Endothelial cell of umbilical vein (primary cell): ENCODE data around the gene TAP2. TPM values are rescaled to one million over a fixed set of nuclear protein-coding genes. Genes with fewer than 3 reads are reported as not detected.

Source experiments
- BruUV-seq: library from RNA; stranded (reverse); fragments of 400-500 nt; replicated peaks from 2 replicates; lab custom pipeline; 2021; lab: Mats Ljungman, UMichigan
- CTCF ChIA-PET: fragments of 300-600, 350-600 bp; sonication (Branson Sonifier 250); formaldehyde crosslinking; loops from one replicate; lab custom pipeline; 2021; ENCODE audit warnings: antibody characterized with exemption, inconsistent platforms; lab: Charles Lee
- POLR2A ChIA-PET: fragments of 300-600, 350-600 bp; sonication (Branson Sonifier 250); formaldehyde crosslinking; loops from one replicate; lab custom pipeline; 2021; ENCODE audit warnings: antibody characterized with exemption, inconsistent platforms; lab: Charles Lee
- DNase-seq: peaks from one replicate; pipeline ENCODE4 v3.0.0-alpha.2; 2011; ENCODE audit warnings: low read depth, low spot score
- FAIRE-seq: peaks from 2 replicates; lab custom pipeline; 2011; peaks lifted over from hg19 to GRCh38; lab: Jason Lieb, UNC
- H2AFZ ChIP-seq: 2 replicates; pipeline ENCODE4 v1.6.0; 2012; ENCODE audit warnings: low read depth, low read length, control low read depth, inconsistent platforms
- H3K27ac ChIP-seq: 2 replicates; pipeline ENCODE4 v1.5.1; 2011; ENCODE audit warnings: low read depth, mild to moderate bottlenecking, control low read depth, low read length, moderate library complexity; ENCODE audit not compliant: insufficient read depth
- H3K27me3 ChIP-seq, 2 experiments: 2 replicates each; pipeline versions ENCODE4 v1.6.0 to v1.6.1; 2011; ENCODE audit warnings: low read length in 2 of 2, mixed read lengths in 1 of 2; ENCODE audit not compliant: control insufficient read depth in 2 of 2, insufficient read depth in 2 of 2
- H3K36me3 ChIP-seq, 2 experiments: 2 replicates in 1 of 2; 3 replicates in 1 of 2; pipeline ENCODE4 v1.5.1; 2011; ENCODE audit warnings: low read length in 2 of 2, mild to moderate bottlenecking in 1 of 2, moderate library complexity in 1 of 2; ENCODE audit not compliant: control insufficient read depth in 2 of 2, insufficient read depth in 2 of 2; ENCODE audit errors: extremely low read depth in 1 of 2
- H3K4me1 ChIP-seq: 3 replicates; pipeline ENCODE4 v1.5.1; 2011; ENCODE audit warnings: mild to moderate bottlenecking, low read length; ENCODE audit not compliant: control insufficient read depth, insufficient read depth; ENCODE audit errors: extremely low read depth
- H3K4me2 ChIP-seq: 2 replicates; pipeline ENCODE4 v1.6.1; 2011; ENCODE audit warnings: low read length, control low read depth, mixed read lengths; ENCODE audit not compliant: insufficient read depth
- H3K4me3 ChIP-seq, 3 experiments: fragments of 200-600 bp in 1 of 3; sonication (generic), shearing (Covaris generic) in 1 of 3; replicated peaks in 1 of 3; 2 replicates each; pipeline ENCODE4 v1.5.1; 2011 to 2016; ENCODE audit warnings: control low read depth in 3 of 3, low read length in 3 of 3, mild to moderate bottlenecking in 2 of 3, inconsistent platforms in 1 of 3, low read depth in 1 of 3, moderate library complexity in 1 of 3; ENCODE audit not compliant: insufficient read depth in 1 of 3
- H3K79me2 ChIP-seq: 2 replicates; pipeline ENCODE4 v1.6.0; 2012; ENCODE audit warnings: low read length, inconsistent platforms; ENCODE audit not compliant: control insufficient read depth, insufficient read depth
- H3K9ac ChIP-seq: replicated peaks from 2 replicates; pipeline ENCODE3; 2011; ENCODE audit warnings: low read length, control low read depth; ENCODE audit not compliant: insufficient read depth; ENCODE audit errors: extremely low read depth
- H3K9me1 ChIP-seq: replicated peaks from 3 replicates; pipeline ENCODE4 v1.6.0; 2011; ENCODE audit warnings: mild to moderate bottlenecking, low read length; ENCODE audit not compliant: control insufficient read depth, insufficient read depth; ENCODE audit errors: extremely low read depth
- H3K9me3 ChIP-seq: replicated peaks from 2 replicates; pipeline ENCODE4 v1.5.1; 2012; ENCODE audit warnings: low read length, inconsistent platforms; ENCODE audit not compliant: control insufficient read depth, insufficient read depth
- H4K20me1 ChIP-seq: replicated peaks from 2 replicates; pipeline ENCODE3; 2011; ENCODE audit warnings: mild to moderate bottlenecking, low read length; ENCODE audit not compliant: control insufficient read depth, insufficient read depth; ENCODE audit errors: extremely low read depth
- CTCF ChIP-seq, 2 donors: IDR thresholded peaks; 1 replicate in 1 of 2; 2 replicates in 1 of 2; pipeline ENCODE4 v1.5.1; 2011; ENCODE audit warnings: low read length in 2 of 2, mild to moderate bottlenecking in 2 of 2, moderate library complexity in 2 of 2, control low read depth in 1 of 2, inconsistent platforms in 1 of 2, low read depth in 1 of 2; ENCODE audit not compliant: insufficient read depth in 1 of 2; ENCODE audit errors: extremely low read depth in 1 of 2
- EZH2 ChIP-seq: IDR thresholded peaks from 2 replicates; pipeline ENCODE4 v1.6.1; 2012; ENCODE audit warnings: borderline replicate concordance, low read depth, mild to moderate bottlenecking, moderate library complexity, low read length, inconsistent platforms; ENCODE audit not compliant: severe bottlenecking
- FOS ChIP-seq: IDR thresholded peaks from 2 replicates; pipeline ENCODE4 v1.6.1; 2011; ENCODE audit warnings: mild to moderate bottlenecking, low read length, moderate library complexity, borderline replicate concordance; ENCODE audit not compliant: insufficient read depth
- GATA2 ChIP-seq: IDR thresholded peaks from 2 replicates; pipeline ENCODE4 v1.7.0; 2011; ENCODE audit warnings: low read depth, mild to moderate bottlenecking, moderate library complexity, mixed read lengths, low read length; ENCODE audit not compliant: insufficient read length, insufficient read depth
- JUN ChIP-seq: IDR thresholded peaks from 2 replicates; pipeline ENCODE4 v1.6.1; 2011; ENCODE audit warnings: borderline replicate concordance, low read depth; ENCODE audit not compliant: insufficient read length, insufficient read depth
- MYC ChIP-seq: IDR thresholded peaks from one replicate; pipeline ENCODE4 v1.6.1; 2011; ENCODE audit warnings: mild to moderate bottlenecking, low read depth, low read length
- POLR2A ChIP-seq: IDR thresholded peaks from 2 replicates; pipeline ENCODE4 v1.6.1; 2012; ENCODE audit warnings: low read depth, mild to moderate bottlenecking, control low read depth, low read length
- POLR2AphosphoS5 ChIP-seq: IDR thresholded peaks from 2 replicates; pipeline ENCODE4 v1.6.1; 2012; ENCODE audit warnings: low read depth, mild to moderate bottlenecking, control low read depth, low read length, moderate library complexity; ENCODE audit not compliant: insufficient read depth
- dilution Hi-C: fragments of 300-500 bp; cut with MboI; formaldehyde crosslinking; loops from one replicate; pipeline ENCODE4 v1.15.0; 2019; ENCODE audit warnings: low sequenced_read_pairs; ENCODE audit not compliant: extremely low pct_ligation_motif_present
- intact Hi-C: fragments of 100-400 bp; cut with micrococcal nuclease; formaldehyde crosslinking; loops from one replicate; pipeline ENCODE4 v1.10.0; 2022
- polyA plus RNA-seq, 4 experiments: library from polyadenylated mRNA; depleted of rRNA in 3 of 4; stranded (reverse) in 3 of 4; unstranded in 1 of 4; fragments of >200 nt; gene quantifications; 2 replicates each; pipeline versions ENCODE4 v1.2.1 to v1.2.3, GENCODE V29; 2011 to 2012; ENCODE audit warnings: missing spikeins in 1 of 4
- total RNA-seq: library from RNA; stranded (reverse); gene quantifications from 2 replicates; pipeline ENCODE4 v1.2.3, GENCODE V29; 2021
- TF ChIP-seq, protein P1 (sequence below): IDR thresholded peaks from 2 replicates; pipeline ENCODE4 v1.6.1; 2011; ENCODE audit not compliant: insufficient read depth, insufficient read length

Gene TAP2
- total and polyA plus RNA-seq, 2 donors (not counting 3 experiments of a cell fraction or from before 2014, with no cell fraction given): 18.4 to 57.8 TPM

- H3K9me1 ChIP-seq: no peaks in the 10 kb centered on the region
- peaks cover 2 to 17% of the 10 kb centered on the region in 2 experiments for H3K27me3 ChIP-seq
- no peak overlapping the region for H3K4me2 ChIP-seq
- CTCF ChIA-PET: interaction anchor here (1.0 to 8.1 kb wide), 7 partner anchors 10 to 126 kb away, joined by 3 to 274 read pairs (median 5); partner anchors contain the start of gene TAP2
- H2AFZ ChIP-seq: no peak overlapping the region
- no peaks in the 10 kb centered on the region for H3K9me3 ChIP-seq
- FAIRE-seq (no peak), DNase-seq (no peak)
- intact Hi-C loops: no loop called here
- H4K20me1 ChIP-seq: no peaks in the 10 kb centered on the region
- POLR2A ChIA-PET: no interaction called here
- no peak overlapping the region for H3K27ac ChIP-seq
- dilution Hi-C loops: no loop called here
- H3K4me3 ChIP-seq: no peak overlapping the region
- H3K4me1 ChIP-seq: peaks cover 3% of the 10 kb centered on the region
- no peaks in the 10 kb centered on the region for H3K36me3 ChIP-seq
- BruUV-seq: no TSS peak
- H3K79me2 ChIP-seq: no peaks in the 10 kb centered on the region
- TF ChIP-seq, protein P1, sequence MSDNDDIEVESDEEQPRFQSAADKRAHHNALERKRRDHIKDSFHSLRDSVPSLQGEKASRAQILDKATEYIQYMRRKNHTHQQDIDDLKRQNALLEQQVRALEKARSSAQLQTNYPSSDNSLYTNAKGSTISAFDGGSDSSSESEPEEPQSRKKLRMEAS: no peak
- TF ChIP-seq GATA2 (no peak), MYC (no peak), JUN (no peak), POLR2AphosphoS5 (no peak), EZH2 (no peak), CTCF (IDR thresholded peaks at IDR 0.05; ENCODE audit: extremely low read depth in 1 of 2, insufficient read depth in 1 of 2, low read depth in 1 of 2, low read length in 2 of 2) (no peak), FOS (no peak), POLR2A (no peak)
- H3K9ac ChIP-seq: no peak overlapping the region
These were observed 19.7 kb upstream of the TAP2 start for GRCh38 chr6:32858194-32858593.
